Gastrocnemius medialis (tissue), 4 donors: ENCODE data around the gene NSFL1C. TPM values are rescaled to one million over a fixed set of nuclear protein-coding genes. Genes with fewer than 3 reads are reported as not detected.

ENCODE experiments used
- ATAC-seq, 2 donors: fragments of 150-250 bp; one replicate each; pipeline ENCODE4 v1.9.1; 2016
- DNase-seq, 2 donors: peaks; one replicate each; pipeline ENCODE4 v3.0.0-alpha.2; 2019
- H3K27ac ChIP-seq, 4 donors: fragments of 200-600 bp; sonication (generic); 1 replicate in 1 of 4; 2 replicates in 3 of 4; pipeline ENCODE4 v1.5.1; 2016 to 2018; ENCODE audit warnings: mild to moderate bottlenecking in 2 of 4, moderate library complexity in 1 of 4
- H3K27me3 ChIP-seq, 3 donors: fragments of 200-600 bp; sonication (generic) in 2 of 3; 1 replicate in 1 of 3; 2 replicates in 2 of 3; pipeline versions ENCODE4 v1.5.1 to v1.6.0; 2016 to 2019; ENCODE audit warnings: mild to moderate bottlenecking in 1 of 3, moderate library complexity in 1 of 3
- H3K36me3 ChIP-seq, 2 donors: fragments of 200-600 bp; sonication (generic) in 1 of 2; one replicate each; pipeline ENCODE4 v1.5.1; 2017 to 2018
- H3K4me1 ChIP-seq, 2 donors: fragments of 200-600 bp; sonication (generic) in 1 of 2; one replicate each; pipeline ENCODE4 v1.5.1; 2016 to 2017; ENCODE audit warnings: mild to moderate bottlenecking in 2 of 2
- H3K4me3 ChIP-seq, 4 donors: fragments of 200-600 bp; sonication (generic) in 3 of 4; 1 replicate in 1 of 4; 2 replicates in 3 of 4; pipeline ENCODE4 v1.5.1; 2016 to 2019; ENCODE audit warnings: mild to moderate bottlenecking in 2 of 4
- H3K9me3 ChIP-seq, 3 donors: fragments of 200-600 bp; sonication (generic) in 2 of 3; 1 replicate in 1 of 3; 2 replicates in 2 of 3; pipeline ENCODE4 v1.5.1; 2016 to 2019
- POLR2A ChIP-seq, 2 donors: fragments of 450-650 bp; IDR thresholded peaks; one replicate each; pipeline ENCODE4 v1.6.1; 2017; ENCODE audit warnings: antibody characterized with exemption in 2 of 2, mild to moderate bottlenecking in 2 of 2, moderate library complexity in 2 of 2
- in situ Hi-C, 4 donors: fragments of 200-750 bp; cut with MboI; loops; one replicate each; pipeline versions ENCODE4 v1.15.0 to v1.8.0; 2017; ENCODE audit warnings: low sequenced_read_pairs in 4 of 4
- intact Hi-C: fragments of 100-400 bp; cut with DNase I; formaldehyde crosslinking; loops from one replicate; pipeline ENCODE4 v1.15.1; 2023; ENCODE audit warnings: low total_unique reads
- total RNA-seq, 4 donors: library from RNA; depleted of rRNA; stranded (reverse); fragments of >200 nt; gene quantifications; one replicate each; pipeline versions ENCODE4 v1.1.0 to v1.2.3, GENCODE V29; 2016
- TF ChIP-seq, protein P1 (sequence below), 5 experiments: fragments of 450-650 bp in 3 of 5; fragments of 200-600 bp in 2 of 5; sonication (generic) in 2 of 5; IDR thresholded peaks in 4 of 5; conservative IDR thresholded peaks in 1 of 5; 1 replicate in 4 of 5; 2 replicates in 1 of 5; pipeline ENCODE4 v1.5.1; 2016 to 2019; ENCODE audit warnings: antibody characterized with exemption in 5 of 5, mild to moderate bottlenecking in 3 of 5, moderate library complexity in 3 of 5

Gene NSFL1C
- total RNA-seq, 4 donors from 2014 or later, result 68.0 to 91.4 (median 80.6) TPM

DNA sequence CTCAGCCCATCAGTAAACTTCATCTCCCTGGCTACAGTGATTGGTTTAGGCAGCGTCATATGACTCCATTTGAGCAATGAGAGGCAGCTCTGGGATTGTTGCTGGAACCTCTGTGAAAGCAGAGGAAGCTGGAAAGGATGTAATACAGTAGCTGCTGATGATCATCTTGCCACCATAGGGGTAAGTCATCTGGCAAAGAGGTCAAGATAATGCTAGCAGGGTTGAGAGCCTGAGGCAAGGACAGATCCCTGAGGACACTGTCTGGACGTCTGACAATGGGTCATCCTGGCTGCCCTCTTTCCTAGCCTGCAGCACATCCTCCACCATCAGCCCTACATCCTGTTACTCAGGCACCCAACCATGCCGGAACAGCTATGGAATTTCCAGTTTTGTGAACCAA, 48.3 kb downstream of the NSFL1C start:
- Histone ChIP-seq H3K27me3 (no peaks in the 10 kb centered on the region), H3K27ac (no peak overlapping the region), H3K4me3 (no peak overlapping the region), H3K4me1 (no peaks in the 10 kb centered on the region), H3K9me3 (peaks cover 0 to 7% (median 0%) of the 10 kb centered on the region in 3 donors), H3K36me3 (no peaks in the 10 kb centered on the region)
- TF ChIP-seq, protein P1, sequence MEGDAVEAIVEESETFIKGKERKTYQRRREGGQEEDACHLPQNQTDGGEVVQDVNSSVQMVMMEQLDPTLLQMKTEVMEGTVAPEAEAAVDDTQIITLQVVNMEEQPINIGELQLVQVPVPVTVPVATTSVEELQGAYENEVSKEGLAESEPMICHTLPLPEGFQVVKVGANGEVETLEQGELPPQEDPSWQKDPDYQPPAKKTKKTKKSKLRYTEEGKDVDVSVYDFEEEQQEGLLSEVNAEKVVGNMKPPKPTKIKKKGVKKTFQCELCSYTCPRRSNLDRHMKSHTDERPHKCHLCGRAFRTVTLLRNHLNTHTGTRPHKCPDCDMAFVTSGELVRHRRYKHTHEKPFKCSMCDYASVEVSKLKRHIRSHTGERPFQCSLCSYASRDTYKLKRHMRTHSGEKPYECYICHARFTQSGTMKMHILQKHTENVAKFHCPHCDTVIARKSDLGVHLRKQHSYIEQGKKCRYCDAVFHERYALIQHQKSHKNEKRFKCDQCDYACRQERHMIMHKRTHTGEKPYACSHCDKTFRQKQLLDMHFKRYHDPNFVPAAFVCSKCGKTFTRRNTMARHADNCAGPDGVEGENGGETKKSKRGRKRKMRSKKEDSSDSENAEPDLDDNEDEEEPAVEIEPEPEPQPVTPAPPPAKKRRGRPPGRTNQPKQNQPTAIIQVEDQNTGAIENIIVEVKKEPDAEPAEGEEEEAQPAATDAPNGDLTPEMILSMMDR (IDR thresholded peaks at IDR 0.05 in 4 of 5, conservative IDR thresholded peaks at IDR 0.05 in 1 of 5), result no peak
- no peak for TF ChIP-seq POLR2A (IDR thresholded peaks at IDR 0.05)
- ATAC-seq (no peak), DNase-seq (no peak)
- in situ Hi-C loops (no loop called here), intact Hi-C loops (no loop called here)

DNA sequence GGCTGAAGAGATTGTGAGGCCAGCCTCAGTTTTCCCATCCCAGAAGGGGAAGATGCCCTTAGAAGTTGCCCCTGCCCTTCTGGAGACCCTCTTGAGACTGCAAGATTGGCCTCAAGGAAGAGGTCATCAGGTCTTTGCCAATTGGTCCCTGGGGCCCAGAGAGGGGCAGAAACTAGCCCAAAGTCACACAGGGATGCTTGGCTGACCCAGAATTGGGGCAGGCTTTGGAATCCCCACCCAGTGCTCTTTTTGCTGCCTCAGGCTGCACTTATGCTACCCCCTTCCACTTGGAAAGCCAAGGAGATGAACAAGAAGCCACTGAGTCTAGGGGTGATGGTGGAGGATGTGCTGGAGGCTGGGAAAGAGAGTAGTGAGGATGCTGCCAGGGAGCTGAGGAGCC, 48.9 kb downstream of the NSFL1C start:
- no peaks in the 10 kb centered on the region for H3K36me3 ChIP-seq
- H3K4me3 ChIP-seq, result no peak overlapping the region
- H3K4me1 ChIP-seq, result no peaks in the 10 kb centered on the region
- intact Hi-C loops, result no loop called here
- peaks cover 0 to 7% (median 0%) of the 10 kb centered on the region in 3 donors for H3K9me3 ChIP-seq
- no peak for DNase-seq
- no peaks in the 10 kb centered on the region for H3K27me3 ChIP-seq
- in situ Hi-C loops, result no loop called here
- ATAC-seq, result no peak
- TF ChIP-seq, protein P1 (IDR thresholded peaks at IDR 0.05 in 4 of 5, conservative IDR thresholded peaks at IDR 0.05 in 1 of 5), result no peak
- no peak for TF ChIP-seq POLR2A (IDR thresholded peaks at IDR 0.05)
- no peak overlapping the region for H3K27ac ChIP-seq

DNA sequence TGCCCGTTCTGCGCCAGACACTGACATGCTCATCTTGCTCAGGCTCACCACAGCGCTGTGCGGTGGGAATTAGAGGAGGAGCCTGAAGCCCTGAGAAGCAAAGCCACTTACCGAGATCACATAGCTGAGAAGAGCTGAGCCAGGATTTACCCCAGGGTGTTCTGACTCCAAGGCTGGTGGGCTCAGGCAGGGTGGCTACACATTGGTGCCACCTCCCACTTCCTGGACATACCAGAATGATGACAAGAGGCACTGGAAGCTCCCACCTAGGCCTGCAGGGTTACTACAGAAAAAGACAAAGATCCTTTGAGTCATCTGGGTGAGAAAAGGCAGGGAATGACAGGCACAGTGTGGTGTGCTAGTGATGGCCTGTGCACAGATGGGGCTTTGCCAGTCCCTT, 49.4 kb downstream of the NSFL1C start:
- Histone ChIP-seq H3K27me3 (no peaks in the 10 kb centered on the region), H3K27ac (no peak overlapping the region), H3K4me1 (no peaks in the 10 kb centered on the region), H3K36me3 (no peaks in the 10 kb centered on the region), H3K9me3 (peaks cover 0 to 7% (median 0%) of the 10 kb centered on the region in 3 donors), H3K4me3 (no peak overlapping the region)
- no peak for TF ChIP-seq POLR2A (IDR thresholded peaks at IDR 0.05)
- TF ChIP-seq, protein P1 (IDR thresholded peaks at IDR 0.05 in 4 of 5, conservative IDR thresholded peaks at IDR 0.05 in 1 of 5), result no peak
- no peak for ATAC-seq
- no peak for DNase-seq
- in situ Hi-C loops, result no loop called here
- intact Hi-C loops, result no loop called here

DNA sequence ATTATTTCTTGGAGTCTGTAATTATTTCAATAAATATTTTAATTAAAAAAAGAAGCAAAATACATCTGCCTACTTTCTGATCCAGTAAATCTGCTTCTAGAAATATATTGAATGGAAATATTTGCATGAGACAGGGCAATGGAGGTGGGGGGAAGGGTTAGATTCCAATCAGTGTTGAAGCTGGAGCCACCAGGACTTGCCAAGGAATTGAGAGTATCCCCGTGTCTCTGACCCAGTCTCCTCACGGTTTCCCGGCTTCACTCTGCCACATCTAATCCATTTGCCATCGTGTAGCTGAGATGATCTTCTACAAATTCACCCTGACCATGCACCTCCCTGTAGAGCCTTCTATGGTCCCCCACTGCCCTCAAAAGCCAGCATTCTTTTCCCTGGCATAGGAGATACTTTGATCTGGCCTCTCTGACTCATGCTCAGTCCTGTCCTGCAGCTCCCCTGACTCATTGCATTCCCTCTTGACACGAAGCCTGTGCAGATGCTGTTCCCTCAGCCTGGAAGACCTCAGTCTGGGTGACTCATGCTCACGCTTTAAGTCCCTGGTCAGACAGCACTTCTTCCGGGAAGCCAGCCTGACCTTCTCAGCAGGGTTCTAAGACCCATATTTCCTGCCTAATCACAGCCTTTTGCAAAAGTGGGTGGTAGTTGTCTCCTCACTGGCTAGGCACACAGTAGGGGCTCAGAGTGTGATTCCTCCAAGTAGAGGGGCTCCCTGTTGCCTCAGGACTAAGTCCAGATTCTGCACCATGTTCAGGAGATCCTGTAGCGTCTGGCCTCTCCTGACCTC, 50.8 kb downstream of the NSFL1C start:
- in situ Hi-C loops, result no loop called here
- ATAC-seq (no peak), DNase-seq (no peak)
- Histone ChIP-seq H3K4me1 (no peaks in the 10 kb centered on the region), H3K4me3 (no peak overlapping the region), H3K36me3 (no peaks in the 10 kb centered on the region), H3K27me3 (no peaks in the 10 kb centered on the region), H3K27ac (no peak overlapping the region), H3K9me3 (peaks cover 0 to 5% (median 0%) of the 10 kb centered on the region in 3 donors)
- intact Hi-C loops, result no loop called here
- no peak for TF ChIP-seq POLR2A (IDR thresholded peaks at IDR 0.05)
- TF ChIP-seq, protein P1 (IDR thresholded peaks at IDR 0.05 in 4 of 5, conservative IDR thresholded peaks at IDR 0.05 in 1 of 5), result no peak
